Stimulated activated CD8-positive, alpha-beta memory T cell treated with anti-CD3 and anti-CD28 coated beads, Interleukin-4, amount 100 ng/mL, for 24 hours (primary cell): Measurements from ENCODE around the gene CREBL2.

Experiments
- DNase-seq: peaks from one replicate; pipeline ENCODE4 v3.0.0-alpha.2; 2020; ENCODE audit warnings: low read depth

The CREBL2 gene

DNA sequence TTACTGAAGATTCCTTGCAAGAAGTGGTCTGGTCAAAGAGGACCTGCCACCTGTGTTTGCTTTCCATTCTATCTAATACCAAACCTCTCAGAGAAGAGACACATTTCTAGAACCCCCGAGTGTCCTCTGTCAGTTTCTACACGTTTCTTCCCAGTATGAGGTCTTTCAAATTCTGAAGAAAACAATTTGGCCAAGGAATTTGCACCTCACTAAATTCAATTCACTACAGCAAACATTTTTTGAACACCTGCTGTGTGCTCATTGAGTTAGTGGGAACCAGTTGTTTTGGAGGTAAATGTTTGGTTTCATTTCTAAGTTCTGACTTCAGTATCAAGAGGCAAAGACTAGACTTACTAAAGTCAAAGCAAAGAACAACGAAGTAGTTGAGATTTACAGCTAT is 64.9 kb downstream of the CREBL2 start:
- DNase-seq = no peak

DNA sequence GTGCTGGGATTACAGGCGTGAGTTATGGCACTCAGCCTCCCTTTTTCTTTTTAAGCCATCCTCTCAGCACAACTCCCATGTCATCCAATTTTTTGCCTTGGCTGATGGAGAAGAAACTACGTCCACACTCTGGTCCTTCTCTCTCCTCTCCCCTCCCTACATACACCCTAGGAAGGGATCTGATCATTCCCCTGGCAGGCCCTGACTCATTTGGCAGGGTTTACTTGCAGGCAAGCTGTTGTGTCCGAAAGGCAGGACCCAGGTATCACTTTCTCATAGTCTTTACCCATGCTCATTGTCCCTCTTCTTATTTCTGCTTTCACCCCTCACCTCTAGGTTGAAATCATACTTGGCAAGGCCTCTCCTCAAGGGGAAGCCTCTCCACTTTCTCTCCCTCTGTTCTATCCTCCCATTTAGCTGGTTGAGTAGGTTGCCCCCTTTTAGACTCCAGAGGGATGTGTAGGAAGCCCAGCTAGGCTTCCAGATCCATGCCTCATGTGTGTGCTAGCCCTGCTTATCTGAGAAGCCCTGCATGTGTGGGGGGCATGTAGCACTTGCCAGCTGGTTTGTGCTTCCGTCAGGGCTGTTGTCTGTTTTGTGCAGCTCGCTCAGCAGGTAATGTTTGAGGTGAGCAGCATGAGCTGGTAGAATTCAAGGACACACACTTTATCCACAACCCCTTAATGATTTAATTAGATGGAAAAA is 69.5 kb downstream of the CREBL2 start:
- DNase-seq = no peak

DNA sequence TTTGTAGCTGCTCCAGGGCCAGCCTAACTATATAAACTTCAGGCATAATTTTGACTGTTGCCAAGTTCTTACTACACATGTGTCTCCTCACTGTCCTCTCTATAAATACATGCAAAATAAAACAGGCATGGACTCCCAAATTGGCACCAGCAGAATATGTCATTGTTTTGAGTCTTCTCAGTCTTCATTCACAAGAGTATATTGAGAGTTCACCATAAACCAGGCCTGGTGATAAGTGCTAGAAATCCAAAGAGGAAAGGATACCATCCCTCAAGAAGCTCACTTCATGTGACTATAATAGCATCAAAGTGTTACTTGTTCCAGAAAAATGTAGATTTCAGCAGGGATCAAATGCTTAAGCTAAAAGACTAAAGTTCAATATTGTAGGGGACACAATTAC is 70.6 kb downstream of the CREBL2 start:
- DNase-seq = no peak

DNA sequence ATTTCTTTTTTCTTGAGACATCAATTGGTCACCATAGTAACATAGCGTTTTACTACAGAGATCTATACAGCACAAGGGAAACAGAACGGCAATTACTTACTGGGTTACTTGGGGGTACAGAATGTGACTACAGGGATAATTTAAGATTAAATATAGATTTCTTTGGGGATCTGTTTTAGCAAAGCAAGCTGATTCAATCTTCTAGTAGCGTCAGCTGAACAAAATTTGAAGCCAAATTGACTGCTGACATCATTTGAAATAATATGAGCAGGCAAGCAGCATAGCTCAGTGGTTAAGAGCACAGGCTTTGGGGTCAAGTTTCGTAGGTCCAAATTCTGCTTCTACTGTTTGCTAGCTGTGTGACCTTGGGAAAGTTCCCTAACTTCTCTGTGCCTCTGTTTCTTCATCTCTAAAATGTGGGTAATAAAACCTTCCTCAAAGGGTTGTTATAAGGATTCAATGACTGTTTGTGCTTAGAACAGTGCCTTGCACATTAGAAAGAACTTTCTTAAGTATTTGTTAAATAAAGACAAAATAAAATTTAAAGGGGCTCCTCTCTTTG is 71.5 kb downstream of the CREBL2 start:
- DNase-seq = no peak

DNA sequence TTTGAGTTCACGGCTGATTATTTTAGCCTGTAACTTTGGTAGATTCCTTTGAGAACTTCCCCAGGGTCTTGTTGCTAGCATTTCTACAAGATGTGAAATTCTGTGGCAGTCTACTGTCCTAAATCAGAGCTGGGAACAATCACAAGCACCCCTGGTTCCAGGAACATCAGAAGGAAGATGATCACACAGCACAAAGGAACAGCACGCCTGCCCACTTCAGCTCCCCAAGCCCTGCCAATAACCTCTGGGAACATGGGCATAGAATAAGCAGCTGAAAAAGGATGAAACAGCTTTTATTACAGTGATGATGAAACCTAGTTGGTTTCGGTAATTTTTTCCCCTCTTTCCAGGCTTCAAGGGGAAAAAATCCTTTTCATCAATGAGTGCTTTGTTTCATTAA is 72.0 kb downstream of the CREBL2 start:
- no peak for DNase-seq

DNA sequence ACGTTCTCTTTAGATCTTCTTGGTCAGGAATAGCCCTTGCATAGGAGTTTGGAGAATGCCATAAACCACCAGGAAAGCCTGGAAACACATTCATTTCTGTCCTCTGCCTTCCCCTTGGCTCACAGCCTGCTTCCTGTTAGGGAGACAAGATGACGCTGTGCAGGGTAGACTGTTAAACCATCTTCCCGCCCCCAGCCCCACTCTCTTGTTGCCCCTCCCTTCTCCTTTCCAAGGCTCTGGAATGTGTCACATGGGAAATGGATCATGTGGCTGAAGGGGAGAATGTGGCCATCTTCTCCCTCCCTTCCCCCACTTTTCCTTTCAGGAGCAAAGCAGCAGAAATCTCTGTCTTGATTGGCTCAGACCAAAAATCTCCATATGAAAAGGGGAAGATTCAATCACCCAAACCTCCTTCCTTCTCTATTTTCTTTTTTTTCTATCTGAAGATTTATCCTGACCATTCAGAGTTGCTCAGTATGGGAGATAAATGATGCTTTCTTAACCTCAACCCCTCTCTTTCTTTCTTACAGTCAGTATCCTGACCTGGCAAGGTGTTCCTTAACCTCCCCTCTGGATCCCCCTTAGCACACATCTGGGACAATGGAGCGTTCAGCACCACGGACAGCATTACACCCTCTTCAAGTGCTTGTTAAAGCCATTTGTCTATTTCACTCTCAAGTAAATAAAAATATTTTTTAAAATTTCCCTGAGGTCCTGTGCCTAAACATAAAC is 72.9 kb downstream of the CREBL2 start:
- no peak for DNase-seq

DNA sequence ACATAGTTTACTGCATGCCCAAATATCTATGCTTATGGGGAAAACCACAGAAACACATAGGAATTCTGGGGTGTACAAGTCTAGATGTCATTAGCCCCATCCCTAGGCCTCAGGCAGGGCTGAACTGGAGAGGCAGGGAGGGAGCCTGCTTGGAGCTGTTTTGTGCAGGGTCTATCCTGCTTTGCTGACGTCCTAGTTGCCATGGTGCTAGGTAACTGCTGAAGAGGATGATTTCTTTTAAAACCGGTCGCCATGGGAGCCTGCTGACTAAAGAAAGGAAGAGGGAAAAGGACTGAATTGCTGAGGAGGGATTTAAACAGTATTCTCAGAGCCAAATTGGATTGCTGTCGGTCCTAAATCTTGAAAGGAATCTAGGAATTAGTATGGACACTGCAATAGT is 73.6 kb downstream of the CREBL2 start:
- DNase-seq = no peak

DNA sequence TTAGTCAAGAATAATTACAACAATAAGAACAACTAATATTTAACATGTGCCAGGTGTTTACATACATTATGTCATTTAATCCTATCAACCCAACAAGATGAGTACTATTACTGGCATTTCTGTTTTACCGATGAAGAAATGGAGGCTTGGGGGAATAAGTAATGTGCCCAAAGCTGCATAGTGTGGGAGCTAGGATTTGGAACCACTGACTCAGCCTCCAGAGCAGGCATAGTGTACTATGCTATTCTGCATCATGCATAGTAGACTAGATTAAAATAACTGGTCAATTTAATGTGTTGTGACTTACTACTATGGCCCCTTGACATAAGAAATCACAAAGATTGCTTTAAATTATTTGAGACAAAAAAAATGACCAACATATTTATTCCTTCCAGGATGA is 74.8 kb downstream of the CREBL2 start:
- no peak for DNase-seq

DNA sequence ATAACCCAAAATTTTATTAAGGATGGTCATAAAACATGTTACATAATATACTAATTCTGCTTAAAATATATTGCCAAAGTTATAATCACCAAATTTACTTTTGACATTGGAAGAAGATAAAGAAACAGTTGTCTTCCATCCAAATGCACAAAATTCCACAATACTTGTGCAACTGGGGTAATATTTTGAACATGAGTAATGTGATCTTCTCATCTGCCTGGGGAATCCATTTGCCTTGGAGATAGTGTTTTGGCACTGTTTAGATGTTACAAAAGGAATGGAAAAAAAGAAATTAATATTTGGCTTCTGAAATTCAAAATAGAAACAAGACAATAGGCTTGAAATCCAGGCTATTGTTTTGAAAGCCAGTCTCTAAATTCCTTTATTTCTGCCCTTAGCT is 75.2 kb downstream of the CREBL2 start:
- no peak for DNase-seq

DNA sequence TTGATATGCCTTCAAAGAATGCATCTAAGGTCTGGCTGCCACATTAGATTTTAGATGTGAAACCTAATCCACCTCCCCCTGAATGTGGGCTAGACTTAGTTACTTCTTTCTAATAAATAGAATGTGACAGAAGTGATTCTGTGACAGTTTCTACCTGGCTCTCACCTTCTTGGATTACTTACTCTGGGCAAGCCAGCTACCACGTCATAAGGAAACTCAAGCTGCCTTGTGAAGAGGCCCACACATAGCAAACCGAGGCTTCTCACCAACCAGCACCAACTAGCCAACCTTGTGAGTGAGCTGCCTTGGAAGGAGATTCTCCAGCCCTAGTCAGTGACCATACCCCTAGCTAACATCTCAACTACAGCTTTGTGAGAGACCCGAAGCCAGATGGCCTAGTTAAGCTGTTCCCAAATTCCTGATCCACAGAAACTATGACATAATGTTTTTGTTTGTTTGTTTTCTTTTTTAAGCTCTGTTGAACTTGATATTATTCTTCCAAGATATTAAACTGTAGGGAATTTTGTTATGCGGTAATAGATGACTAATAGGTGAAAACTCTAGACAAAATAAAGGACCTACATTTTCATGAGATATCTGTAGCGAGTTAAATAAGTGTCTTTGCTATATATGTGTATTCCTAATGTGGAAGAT is 78.1 kb downstream of the CREBL2 start:
- DNase-seq = no peak

DNA sequence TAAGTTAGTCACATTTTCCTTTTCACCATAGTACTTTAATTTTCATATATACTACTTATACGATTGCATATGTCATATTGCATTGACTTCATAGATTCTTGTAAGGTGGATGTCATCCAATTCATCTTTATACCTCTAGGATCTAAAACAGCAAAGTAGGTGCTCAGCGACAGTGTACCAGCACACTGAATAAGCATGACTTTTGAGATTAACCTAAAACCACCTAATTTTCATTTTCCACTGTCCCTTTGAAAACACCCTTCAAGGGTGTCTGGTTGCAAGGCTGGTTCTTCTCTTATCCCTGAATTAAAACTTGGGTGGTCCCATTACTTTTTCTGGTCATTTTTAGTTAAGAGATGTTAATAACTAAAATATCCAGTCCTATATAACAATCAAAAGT is 79.9 kb downstream of the CREBL2 start:
- no peak for DNase-seq

DNA sequence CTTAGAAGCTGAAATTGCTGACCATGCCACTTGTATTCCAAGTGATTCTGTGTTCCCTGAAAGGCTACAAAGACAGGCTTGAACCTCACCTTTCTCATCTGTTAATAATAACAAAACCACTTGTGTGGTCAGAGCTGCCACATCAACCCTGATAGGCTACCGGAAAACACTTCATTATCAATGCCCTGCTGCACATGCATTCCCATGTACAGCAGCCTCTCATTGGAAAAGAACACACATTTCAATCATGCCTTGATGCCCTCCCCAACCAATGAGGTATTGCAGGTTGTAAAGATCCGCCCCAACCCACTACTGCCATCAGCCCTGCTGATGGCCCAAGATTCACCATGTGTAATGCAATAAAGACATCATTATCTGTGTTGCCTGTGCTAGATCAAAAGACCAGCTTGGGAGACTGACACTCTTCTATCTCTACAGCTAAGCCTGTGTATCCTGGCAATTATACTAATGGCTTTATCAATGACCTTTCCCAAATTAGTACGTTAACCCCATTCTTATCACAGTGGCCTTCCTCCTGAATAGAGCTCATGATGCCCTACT is 81.5 kb downstream of the CREBL2 start:
- DNase-seq = no peak
